ENCODE results near the gene NF1.
"Not testable (repeated sequence)": the region's sequence is repeated elsewhere in the genome, so short reads cannot be mapped to it uniquely, and the experiment has no call there.

NF1 gene

DNA sequence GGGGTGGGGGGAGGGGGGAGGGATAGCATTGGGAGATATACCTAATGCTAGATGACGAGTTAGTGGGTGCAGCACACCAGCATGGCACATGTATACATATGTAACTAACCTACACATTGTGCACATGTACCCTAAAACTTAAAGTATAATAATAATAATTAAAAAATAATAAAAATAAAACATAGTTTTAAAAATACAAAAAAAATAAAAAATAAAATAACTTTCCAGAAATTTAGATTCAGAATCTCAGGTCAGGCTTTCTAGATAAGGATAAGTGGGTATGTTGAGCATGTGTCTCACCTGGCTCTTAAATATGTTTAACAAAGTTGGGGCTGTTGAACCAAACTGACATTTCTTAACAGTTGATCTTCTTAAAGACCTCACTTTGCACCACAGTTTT, 193.2 kb downstream of the NF1 start:
- not testable (repeated sequence) for DNase-seq (ENCODE audit: extremely low spot score, insufficient read length, low read depth); FAIRE-seq

DNA sequence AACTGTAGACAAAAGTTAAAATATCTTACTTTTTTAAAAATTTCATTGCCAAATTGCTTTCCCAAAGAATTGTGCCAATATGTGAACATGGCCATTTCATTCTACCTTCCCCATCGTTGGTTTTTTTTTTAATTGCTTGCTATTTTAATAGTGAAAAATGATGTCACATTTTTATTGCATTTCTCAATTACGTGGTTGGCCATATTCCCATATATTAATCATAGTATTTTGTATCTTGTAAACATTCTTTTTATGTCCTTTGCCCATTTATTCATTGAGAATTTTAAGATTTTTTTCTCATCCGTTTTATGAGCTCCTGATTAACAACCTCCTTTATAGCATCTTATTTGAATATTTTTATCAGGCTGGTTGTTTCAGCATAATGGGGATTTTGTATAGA, 195.0 kb downstream of the NF1 start:
- no peak for FAIRE-seq
- no peak for DNase-seq (ENCODE audit: extremely low spot score, insufficient read length, low read depth)

DNA sequence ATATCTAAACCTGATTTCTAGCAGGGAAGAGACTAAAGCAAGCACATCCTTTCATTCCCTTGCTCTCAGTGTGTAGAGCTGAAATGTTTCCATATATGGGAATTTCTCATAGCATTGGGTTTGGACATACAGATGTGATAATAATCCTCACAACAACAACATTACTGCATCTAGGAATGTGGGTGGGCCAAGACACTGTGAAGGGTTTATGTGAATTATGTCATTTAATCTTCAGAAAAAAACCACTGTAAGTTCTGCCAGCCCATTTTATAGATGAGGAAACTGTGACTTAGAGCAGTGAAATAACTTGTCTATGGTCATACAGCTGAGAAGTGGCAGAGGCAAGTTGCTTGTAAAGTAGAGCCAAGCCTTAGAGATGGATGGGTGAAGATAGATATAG, 197.0 kb downstream of the NF1 start:
- DNase-seq (ENCODE audit: extremely low spot score, insufficient read length, low read depth): no peak
- no peak for FAIRE-seq

DNA sequence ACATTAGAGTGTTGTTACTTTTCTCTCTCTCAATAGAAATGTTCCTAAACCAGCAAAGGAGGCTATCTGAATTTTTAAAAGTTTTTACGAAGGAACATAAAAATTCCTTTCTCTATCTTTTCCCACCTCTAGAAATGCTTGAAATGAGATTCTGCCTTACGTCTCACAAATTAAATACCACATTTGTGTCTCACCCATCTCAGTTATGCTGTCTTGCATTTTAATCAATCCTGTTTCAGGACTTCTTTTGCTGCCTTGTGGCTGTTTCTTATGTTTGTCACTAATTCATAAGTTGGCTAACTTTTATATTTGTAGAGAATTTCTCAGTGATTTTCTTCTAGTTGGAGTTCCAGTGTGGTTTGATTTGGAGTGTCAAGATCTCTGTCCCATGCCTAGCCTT, 198.8 kb downstream of the NF1 start:
- DNase-seq (ENCODE audit: extremely low spot score, insufficient read length, low read depth): no peak

DNA sequence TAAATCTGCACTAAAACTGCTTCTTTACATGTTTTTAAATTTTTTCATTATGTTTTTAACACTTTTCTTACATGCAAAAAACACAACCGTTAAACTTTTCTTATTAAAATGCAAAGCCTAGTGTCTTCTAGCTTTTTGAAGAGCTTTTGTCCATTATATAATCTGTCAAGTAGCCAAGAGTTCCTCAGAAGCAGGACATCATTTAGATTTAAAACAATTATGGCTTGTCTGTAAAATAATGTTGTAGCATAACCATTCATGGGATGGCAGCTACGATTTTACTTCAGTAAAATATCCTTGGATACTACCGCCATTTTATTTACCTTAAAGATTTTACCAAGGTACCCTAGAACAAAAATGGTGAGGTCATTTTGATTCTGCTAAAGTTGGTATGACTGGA, 199.5 kb downstream of the NF1 start:
- FAIRE-seq: no peak
- no peak for DNase-seq (ENCODE audit: extremely low spot score, insufficient read length, low read depth)

More for the DNA sequence above, 198.8 kb downstream of the NF1 start:
- FAIRE-seq: no peak

DNA sequence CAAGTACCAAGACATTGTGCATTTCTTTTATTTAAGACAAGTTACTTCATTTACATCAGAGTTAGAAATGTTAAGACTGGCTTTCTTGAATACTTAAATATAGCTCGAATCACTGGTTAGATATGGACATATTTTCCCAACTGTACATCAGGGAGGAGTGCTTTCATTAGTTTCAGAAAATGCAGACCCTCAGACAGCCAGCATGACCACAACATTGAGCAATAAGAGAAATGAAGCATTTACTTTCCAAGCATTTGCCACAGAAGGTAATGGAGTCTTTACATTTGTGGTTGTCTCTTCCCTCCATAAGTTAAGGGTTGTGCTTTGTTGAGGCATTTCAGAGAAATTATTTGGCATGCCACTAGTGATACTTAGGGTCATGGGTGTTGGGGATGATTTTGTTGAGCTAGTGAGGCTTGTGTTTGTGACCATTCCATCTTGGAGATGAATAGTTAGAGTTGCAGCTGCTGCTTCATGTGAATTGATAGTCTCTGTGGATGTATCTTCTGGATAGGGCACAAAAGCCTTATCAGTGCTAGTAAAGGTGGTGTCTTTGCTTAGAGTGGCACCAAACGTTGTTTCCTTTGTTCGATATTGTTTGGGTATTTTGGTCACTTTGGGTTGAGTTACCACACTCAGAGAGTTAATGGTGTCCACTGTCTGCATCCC, 200.2 kb downstream of the NF1 start:
- DNase-seq (ENCODE audit: extremely low spot score, insufficient read length, low read depth): no peak
- FAIRE-seq: no peak

DNA sequence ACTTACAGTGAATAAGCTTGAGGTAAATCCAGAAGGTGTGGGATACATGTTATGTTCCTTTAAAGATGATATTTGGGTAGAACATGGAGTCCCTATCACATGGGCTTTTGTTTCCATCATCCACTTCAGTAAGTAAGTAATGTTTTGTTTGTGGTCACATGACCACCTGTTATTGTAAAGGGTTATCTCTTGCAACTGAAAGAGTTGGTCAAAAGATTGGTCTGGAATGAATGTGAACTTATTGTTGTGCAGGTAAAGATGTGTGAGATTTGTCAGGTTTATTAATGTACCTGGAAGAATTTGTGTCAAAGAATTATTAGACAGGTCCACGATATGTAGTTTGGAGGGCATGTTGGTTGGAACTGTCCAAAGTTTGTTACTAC, 200.7 kb downstream of the NF1 start:
- no peak for FAIRE-seq

DNA sequence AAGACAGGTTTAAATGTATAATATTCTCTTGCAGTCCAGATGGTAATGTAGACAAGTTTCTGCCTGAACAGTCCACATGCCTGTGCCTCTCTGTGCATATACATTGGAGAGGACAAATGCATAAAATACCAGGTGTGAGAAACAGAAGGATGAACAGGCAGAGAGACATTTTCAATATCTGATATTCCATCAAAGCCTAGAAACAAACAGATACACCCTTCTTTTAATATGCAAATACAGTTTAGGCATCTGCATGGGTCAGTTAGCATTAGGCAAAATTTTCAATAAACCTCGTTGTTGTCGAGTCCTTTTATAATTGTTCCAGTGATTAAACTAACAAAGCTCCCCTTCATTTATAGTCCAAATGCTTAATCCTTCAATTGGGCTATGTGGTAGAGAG, 201.4 kb downstream of the NF1 start:
- no peak for DNase-seq (ENCODE audit: extremely low spot score, insufficient read length, low read depth)
- FAIRE-seq: no peak

More for the DNA sequence above, 200.7 kb downstream of the NF1 start:
- DNase-seq (ENCODE audit: extremely low spot score, insufficient read length, low read depth): no peak

DNA sequence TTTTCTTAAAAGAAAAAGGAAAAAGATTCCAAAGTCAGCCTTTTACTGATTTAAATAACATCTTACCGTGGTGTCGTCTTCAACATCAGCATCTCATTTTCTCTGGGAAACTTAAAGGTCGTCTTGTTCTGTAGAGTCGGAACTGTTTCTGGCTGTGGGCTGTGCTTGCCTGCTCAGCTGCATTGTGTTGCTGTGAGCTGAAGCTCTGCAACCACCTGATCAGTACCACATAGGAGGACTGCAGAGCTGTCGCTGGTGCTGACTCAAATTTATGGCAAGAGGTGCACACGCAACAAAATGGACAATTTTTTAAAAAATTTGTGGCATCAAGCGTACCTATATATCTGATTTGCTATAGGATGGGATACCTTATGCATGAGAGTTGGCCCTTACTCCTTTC, 202.3 kb downstream of the NF1 start, which contains the start of gene OMG:
Gene OMG (minus strand): TSS at position 150 of the 400 bp plus-strand sequence. CDS start 908 bp downstream, outside the sequence.
- DNase-seq (ENCODE audit: extremely low spot score, insufficient read length, low read depth) (no peak), FAIRE-seq (no peak)

DNA sequence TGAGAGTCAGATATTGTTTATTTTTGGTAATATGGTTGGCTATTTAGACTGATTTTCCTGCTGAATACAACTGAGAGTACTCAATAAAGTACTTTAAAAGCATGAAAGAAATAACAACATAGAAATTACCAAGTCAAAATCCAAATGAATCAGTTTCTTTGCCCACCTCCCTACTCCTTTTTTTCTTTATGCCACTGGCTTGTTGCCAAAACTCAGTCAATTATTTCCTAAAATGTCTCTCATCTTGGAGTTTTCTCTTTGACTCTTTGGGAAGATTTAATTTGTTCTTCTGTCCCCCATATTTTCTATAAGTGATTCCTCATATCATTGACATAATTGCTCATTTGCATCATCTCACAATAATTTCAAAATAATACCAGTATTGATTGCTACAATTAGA, 204.8 kb downstream of the NF1 start:
- DNase-seq (ENCODE audit: extremely low spot score, insufficient read length, low read depth) (no peak), FAIRE-seq (no peak)

DNA sequence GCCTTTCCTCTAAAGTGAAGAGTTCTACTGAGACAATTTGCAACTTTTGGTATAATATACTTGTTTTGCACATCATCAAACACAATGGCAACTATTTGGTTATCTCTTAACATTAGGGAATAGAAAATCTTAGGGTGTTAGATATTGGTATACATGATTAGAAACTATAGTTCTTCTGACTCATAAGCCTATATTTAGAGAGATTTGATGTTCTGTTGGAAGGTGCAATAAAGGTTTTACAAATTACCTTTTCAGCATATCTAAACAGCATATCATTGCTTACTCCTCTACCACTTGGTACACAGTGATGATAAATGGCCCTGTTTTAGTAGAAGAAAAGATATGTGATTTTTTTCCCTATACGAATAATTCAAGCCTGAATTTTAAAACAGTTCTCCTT, 212.9 kb downstream of the NF1 start:
- peak; percentile 45 for FAIRE-seq

DNA sequence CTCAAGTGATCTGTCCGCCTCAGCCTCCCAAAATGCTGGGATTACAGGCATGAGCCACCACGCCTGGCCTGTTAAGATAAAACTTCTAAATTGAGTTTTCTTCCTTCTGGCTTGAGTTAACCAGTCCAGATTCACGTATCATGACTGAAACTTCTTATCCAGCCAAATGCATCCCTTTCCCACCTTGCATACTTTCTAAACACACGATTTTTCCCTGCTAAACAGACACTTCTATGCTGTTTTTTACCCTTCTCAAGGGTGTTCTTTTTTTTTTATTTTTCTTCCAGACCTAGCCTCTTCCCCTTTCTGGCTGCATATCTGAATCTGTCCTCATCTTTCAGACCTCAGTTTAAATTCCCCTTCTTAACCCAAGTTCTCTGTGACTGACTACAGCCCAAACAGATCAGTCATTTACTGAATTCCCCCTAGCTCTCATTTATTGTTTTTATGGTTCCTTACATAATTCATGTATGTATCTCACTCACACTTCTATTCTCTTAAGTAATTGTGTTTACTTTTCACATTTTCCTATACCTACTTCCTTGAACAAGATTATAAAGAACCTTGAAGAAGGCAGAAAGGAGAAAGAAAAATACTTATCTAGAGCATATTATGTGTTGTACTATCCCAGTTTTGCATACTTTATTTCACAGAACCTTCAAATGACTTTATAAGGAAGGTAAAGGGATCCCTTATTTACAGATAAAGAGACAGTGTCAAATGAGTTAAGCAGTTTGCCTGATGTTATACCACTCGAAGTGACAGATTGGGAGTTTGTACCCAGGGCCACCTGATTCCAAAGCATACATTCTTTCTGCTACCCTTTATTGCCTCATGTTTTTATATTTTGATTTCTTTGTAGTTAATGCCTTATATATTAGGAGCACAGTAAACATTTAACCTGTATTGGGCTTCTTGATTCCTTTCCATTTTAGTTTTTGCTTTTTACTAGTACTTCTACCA, 213.9 kb downstream of the NF1 start:
- peak; percentile 22 for DNase-seq (ENCODE audit: extremely low spot score, insufficient read length, low read depth)
- no peak for FAIRE-seq

More for the DNA sequence above, 212.9 kb downstream of the NF1 start:
- no peak for DNase-seq (ENCODE audit: extremely low spot score, insufficient read length, low read depth)

DNA sequence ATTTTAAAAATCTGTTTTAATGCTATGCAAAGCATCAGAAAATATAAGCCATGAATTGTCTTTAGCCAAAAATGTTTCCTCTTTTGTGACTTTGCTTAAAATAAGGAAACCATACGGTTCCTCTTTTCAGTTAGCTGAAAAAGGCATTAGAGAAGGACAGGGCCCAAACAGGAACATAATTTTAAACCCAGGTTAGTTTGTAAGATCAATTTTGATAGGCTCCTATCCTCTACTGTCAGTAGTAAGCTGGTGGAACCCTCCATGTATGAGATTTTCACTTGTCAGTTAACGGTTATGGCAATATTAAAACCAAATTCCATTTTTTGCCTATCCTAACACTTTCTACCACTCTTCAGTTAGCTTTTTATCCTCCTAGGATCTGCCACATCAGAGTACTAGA, 214.8 kb downstream of the NF1 start:
- peak; percentile 26 for DNase-seq (ENCODE audit: extremely low spot score, insufficient read length, low read depth)
- FAIRE-seq: peak; percentile 92

DNA sequence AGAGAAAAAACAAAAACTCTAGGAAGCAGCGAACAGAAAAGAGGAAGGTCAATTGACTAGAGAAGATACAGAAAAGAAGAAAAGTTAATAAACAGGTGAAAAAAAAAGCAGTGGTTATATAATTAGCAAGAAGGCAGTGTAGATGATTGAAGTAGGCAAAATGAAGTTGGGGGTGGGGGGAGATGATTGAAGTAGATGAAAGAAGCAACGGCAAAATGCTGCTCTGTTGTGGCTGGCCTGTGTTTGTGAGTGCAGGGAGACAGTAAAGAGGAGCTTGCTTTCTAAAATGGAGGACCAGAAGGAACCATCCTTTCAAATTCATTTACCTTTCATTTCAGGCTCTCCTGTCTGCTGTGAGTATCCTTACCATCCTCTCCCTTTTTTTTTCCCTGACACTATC, 215.5 kb downstream of the NF1 start:
- DNase-seq (ENCODE audit: extremely low spot score, insufficient read length, low read depth) (no peak), FAIRE-seq (peak; percentile 71)

DNA sequence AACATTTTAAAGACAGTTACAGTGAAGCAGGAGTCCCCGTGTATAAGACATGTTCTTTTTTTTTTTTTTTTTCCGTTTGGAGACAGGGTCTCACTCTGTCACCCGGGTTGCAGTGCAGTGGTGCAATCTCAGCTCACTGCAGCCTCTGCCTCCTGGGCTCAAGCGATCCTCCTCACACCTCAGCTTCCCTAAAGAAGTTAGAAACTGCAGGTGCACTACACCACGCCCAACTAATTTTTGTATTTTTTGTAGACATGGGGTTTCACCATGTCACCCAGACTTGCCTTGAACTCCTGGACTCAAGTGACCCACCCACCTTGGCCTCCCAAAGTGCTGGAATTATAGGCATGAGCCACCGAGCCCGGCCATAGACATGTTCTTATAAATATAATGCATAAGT, 216.1 kb downstream of the NF1 start:
- FAIRE-seq (peak; percentile 67), DNase-seq (ENCODE audit: extremely low spot score, insufficient read length, low read depth) (no peak)

DNA sequence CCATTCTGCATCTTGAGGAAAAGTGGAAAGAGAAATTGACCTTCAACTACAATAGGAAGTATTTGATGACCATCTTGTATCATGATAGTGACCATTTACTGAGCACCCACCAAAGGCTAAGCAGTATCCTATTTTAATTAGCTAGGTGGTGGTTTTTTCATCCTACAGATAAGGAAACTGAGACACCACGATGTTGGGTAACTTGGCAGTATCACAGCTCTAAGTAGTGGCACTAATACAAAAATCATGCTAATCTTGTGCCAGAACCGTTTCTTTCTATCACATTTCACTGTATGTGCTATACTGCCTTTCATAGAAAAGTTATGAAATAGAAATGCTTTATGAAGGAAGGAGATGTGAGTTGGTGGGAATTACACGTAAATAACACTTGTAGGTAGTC, 216.7 kb downstream of the NF1 start:
- DNase-seq (ENCODE audit: extremely low spot score, insufficient read length, low read depth): no peak
- peak; percentile 74 for FAIRE-seq

DNA sequence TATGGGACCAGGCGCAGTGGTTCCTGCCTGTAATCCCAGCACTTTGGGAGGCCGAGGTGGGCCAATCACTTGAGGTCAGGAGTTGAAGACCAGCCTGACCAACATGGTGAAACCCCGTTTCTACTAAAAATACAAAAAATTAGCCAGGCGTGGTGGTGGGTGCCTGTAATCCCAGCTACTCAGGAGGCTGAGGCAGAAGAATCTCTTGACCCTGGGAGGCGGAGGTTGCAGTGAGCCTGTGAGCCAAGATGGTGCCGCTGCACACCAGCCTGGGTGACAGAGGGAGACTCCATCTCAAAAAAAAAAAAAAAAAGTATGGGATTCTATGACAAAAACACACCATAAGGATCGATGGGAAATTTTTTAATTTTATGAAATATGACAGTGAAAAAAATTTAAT, 217.4 kb downstream of the NF1 start:
- FAIRE-seq: peak; percentile 69
- DNase-seq (ENCODE audit: extremely low spot score, insufficient read length, low read depth): not testable (repeated sequence)

DNA sequence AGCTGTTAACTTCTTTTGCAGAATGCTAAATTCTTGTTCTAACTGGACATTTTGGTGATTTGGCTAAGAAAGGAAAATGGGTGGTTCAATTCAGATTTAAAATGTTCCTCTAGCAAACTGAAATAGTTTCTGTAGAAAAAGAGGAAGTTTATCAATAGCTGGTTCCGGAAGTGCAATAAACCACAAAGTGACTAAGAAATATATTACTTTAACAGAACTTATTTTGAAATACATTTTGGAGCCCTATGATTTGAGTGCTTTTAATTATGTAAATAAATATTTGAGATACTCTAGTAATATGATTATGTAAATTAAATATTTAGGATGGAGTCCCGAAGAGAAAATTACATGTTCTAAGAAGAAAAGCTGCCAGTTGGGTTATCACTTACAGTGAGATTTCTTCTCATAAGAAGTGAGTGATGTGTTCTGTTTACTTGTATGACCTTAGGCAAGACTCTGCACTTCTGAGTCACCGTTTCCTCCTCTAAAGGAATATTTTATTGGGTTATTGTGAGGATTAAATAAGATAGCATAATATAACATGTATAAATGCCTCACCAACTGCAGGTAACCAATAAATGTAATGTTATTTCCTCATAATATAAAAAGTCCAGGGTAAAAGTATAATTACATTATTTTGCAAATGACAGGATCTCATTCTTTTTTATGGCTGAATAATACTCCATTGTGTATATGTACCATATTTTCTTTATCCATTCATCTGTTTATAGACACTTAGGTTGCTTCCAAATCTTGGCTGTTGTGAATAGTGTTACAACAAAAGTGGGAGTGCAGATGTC, 219.4 kb downstream of the NF1 start, which contains the start of gene EVI2B:
Gene EVI2B (minus strand): TSS at position 73 of the 800 bp plus-strand sequence. CDS start 8,445 bp downstream, outside the sequence.
- FAIRE-seq: peak; percentile 94
- DNase-seq (ENCODE audit: extremely low spot score, insufficient read length, low read depth): no peak

DNA sequence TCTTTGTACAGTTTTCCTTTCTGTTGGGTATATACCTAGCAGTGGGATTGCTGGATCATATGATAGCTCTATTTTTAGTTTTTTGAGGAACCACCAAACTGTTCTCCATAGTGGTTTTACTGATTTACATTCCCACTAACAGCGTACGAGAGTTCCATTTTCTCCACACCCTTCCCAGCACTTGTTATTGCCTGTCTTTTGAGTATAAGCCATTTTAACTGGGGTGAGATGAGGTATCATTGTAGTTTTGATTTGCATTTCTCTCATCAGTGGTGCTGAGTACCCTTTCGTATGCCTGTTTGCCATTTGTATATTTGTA, 220.0 kb downstream of the NF1 start:
- no peak for DNase-seq (ENCODE audit: extremely low spot score, insufficient read length, low read depth)
- FAIRE-seq: no peak

DNA sequence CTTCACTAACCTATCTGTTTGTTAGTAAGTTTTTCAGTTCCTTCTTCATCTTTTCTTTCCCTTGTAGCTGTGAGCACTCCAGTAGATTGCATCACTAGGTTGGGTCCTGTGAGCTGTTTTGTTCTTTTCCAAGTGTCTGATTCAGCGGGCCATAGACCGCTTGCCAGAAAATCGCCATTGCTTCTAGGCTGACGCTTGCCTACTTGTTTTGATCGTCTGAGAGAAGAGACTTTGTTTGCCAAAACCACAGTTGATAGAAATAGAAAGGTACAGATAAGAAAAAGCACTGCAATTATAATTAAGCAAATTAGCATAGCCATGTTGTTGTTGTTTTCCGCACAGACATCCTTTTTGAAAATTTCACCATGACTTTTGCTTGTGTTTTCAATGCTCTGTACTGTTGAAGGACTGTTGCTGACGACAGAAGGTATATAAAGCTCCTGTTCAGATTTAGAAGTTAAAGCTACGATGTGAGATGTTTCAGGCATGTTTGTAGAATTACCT, 223.6 kb downstream of the NF1 start:
- FAIRE-seq: peak; percentile 87
- DNase-seq (ENCODE audit: extremely low spot score, insufficient read length, low read depth): no peak
